Heart left ventricle (tissue), 13 donors: Measurements from ENCODE around the gene TTLL7.

ENCODE experiments used
- CTCF ChIP-seq, 12 donors: fragments of 200-600 bp; sonication (generic) in 4 of 12; IDR thresholded peaks; one replicate each; pipeline versions ENCODE4 v1.5.0 to v1.8.0; 2018 to 2022; ENCODE audit warnings: antibody characterized with exemption in 12 of 12, mild to moderate bottlenecking in 5 of 12
- POLR2A ChIP-seq, 2 donors: fragments of 450-650 bp; IDR thresholded peaks; one replicate each; pipeline ENCODE4 v1.6.1; 2017; ENCODE audit warnings: antibody characterized with exemption in 2 of 2, mild to moderate bottlenecking in 2 of 2, moderate library complexity in 2 of 2
- donor health status: ischemic (EF 13 %, LVEDD 7.1; RV severe dilation, severe dysfunction).
- donor health status: DM: no; HTN: yes; CAD: no.
- donor health status: DM: no; HTN: no; CAD: no.
- donor health status: ischemic (EF 25% LVEDD 6.9; RV normal size, moderate dysfunction).
- donor health status: ischemic (EF 25% LVEDD 5.7; RV mildly dilated, moderate dysfunction).
- donor health status: ischemic (EF 35%, LVEDD 5.7; RV mildly dilated, moderate dysfunction).
- donor health status: nonischemic (EF 11% LVEDD 7.7; RV severe dilation, severe dysfunction).
- donor health status: DM: yes; HTN: yes; CAD: no.
- donor health status: PGD.
- donor health status: ischemic (EF 29% LVEDD 5.4; RV normal size, mild dysfunction).
- donor health status: nonischemic (EF 23%, LVEDD 6.1; RV moderate dilation, normal function).

GRCh38 chr1:83845437-83846071, 153.4 kb downstream of the TTLL7 start:
- TF ChIP-seq CTCF (IDR thresholded peaks at IDR 0.05) = no peak
- TF ChIP-seq POLR2A (IDR thresholded peaks at IDR 0.05) = no peak
